Kidney epithelial cell (primary cell): ENCODE results near the gene MFN2. TPM values are rescaled to one million over a fixed set of nuclear protein-coding genes. Genes with fewer than 3 reads are reported as not detected.

ENCODE experiments used
- DNase-seq: peaks from one replicate; pipeline ENCODE4 v3.0.0-alpha.2; 2010; ENCODE audit warnings: low read depth
- H3K27me3 ChIP-seq: 2 replicates; pipeline ENCODE4 v1.6.0; 2011; ENCODE audit warnings: low read length; ENCODE audit not compliant: control insufficient read depth, insufficient read depth
- H3K36me3 ChIP-seq: 2 replicates; pipeline ENCODE4 v1.5.1; 2011; ENCODE audit warnings: low read length; ENCODE audit not compliant: control insufficient read depth, insufficient read depth
- H3K4me3 ChIP-seq: 2 replicates; pipeline ENCODE4 v1.5.1; 2011; ENCODE audit warnings: low read depth, mild to moderate bottlenecking, control low read depth, low read length
- total RNA-seq: library from RNA; depleted of rRNA; stranded (reverse); fragments of >200 nt; gene quantifications from 2 replicates; pipeline ENCODE4 v1.2.3, GENCODE V29; 2015
- TF ChIP-seq, protein P1 (sequence below): IDR thresholded peaks from 2 replicates; pipeline ENCODE4 v1.5.1; 2011; ENCODE audit warnings: mild to moderate bottlenecking, moderate library complexity, low read length, control low read depth, inconsistent platforms; ENCODE audit not compliant: insufficient read depth, poor library complexity, severe bottlenecking

Gene MFN2
- total RNA-seq, 1 donor from 2014 or later: 78.2 TPM

DNA sequence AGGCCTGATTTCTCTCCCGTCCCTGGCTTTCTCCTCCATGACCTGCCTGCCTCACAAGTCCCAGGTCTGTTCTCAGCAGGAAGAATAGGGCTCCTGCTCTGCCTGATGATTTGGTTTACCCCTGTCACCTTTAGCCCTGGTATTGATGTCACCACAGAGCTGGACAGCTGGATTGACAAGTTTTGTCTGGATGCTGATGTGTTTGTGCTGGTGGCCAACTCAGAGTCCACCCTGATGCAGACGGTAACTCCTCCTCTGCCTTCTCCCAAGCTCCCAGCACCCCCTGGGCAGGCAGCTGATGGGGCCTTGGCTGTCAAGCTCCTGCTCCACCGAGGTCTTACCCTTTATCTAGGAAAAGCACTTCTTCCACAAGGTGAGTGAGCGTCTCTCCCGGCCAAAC lies 18.4 kb downstream of the MFN2 start:
- Histone ChIP-seq H3K36me3 (peaks cover 4% of the 10 kb centered on the region), H3K27me3 (no peaks in the 10 kb centered on the region), H3K4me3 (no peak overlapping the region)
- no peak for DNase-seq
- TF ChIP-seq, protein P1, sequence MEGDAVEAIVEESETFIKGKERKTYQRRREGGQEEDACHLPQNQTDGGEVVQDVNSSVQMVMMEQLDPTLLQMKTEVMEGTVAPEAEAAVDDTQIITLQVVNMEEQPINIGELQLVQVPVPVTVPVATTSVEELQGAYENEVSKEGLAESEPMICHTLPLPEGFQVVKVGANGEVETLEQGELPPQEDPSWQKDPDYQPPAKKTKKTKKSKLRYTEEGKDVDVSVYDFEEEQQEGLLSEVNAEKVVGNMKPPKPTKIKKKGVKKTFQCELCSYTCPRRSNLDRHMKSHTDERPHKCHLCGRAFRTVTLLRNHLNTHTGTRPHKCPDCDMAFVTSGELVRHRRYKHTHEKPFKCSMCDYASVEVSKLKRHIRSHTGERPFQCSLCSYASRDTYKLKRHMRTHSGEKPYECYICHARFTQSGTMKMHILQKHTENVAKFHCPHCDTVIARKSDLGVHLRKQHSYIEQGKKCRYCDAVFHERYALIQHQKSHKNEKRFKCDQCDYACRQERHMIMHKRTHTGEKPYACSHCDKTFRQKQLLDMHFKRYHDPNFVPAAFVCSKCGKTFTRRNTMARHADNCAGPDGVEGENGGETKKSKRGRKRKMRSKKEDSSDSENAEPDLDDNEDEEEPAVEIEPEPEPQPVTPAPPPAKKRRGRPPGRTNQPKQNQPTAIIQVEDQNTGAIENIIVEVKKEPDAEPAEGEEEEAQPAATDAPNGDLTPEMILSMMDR: no peak

DNA sequence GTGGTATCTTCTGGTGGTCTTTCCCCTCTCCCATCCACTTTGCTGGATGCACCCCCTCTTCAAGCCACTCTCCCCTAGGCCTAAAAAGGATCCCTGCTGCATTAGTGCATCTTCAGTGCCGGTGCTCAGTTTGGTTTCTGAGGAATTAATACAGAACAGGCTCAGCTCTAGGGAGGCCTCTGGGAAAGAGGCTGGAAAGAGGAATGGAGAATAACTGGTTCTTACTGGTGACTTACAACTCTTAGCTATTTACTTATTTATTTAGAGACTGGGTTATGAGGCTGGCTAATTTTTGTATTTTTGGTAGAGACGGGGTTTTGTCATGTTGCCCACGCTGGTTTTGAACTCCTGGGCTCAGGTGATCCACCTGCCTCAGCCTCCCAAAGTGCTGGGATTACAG lies 19.0 kb downstream of the MFN2 start:
- Histone ChIP-seq H3K4me3 (no peak overlapping the region), H3K36me3 (peaks cover 4% of the 10 kb centered on the region), H3K27me3 (no peaks in the 10 kb centered on the region)
- no peak for DNase-seq
- TF ChIP-seq, protein P1: no peak

DNA sequence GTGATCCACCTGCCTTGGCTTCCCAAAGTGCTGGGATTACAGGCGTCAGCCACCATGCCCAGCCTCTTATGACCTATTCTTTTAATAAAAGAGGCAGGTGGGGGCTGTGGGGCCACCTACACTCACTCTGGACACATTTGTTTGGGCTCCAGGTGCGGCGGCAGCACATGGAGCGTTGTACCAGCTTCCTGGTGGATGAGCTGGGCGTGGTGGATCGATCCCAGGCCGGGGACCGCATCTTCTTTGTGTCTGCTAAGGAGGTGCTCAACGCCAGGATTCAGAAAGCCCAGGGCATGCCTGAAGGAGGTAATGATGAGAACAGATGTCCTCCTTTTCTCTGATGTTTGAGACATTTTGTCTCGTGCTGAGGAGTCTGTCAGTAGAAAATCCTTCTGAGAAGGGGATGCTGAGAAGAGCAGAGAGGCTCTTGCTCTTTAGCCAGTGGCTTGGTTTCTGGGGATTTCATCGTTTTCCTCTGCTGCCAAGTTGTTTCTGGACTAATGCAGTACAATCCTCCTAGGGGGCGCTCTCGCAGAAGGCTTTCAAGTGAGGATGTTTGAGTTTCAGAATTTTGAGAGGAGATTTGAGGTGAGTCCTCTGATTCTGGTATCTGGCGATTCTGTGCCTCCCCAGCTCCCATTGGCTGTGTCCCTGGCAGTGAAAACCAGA lies 21.1 kb downstream of the MFN2 start:
- no peak for DNase-seq
- peaks cover 5% of the 10 kb centered on the region for H3K36me3 ChIP-seq
- H3K27me3 ChIP-seq: no peaks in the 10 kb centered on the region
- TF ChIP-seq, protein P1: no peak
- H3K4me3 ChIP-seq: no peak overlapping the region

DNA sequence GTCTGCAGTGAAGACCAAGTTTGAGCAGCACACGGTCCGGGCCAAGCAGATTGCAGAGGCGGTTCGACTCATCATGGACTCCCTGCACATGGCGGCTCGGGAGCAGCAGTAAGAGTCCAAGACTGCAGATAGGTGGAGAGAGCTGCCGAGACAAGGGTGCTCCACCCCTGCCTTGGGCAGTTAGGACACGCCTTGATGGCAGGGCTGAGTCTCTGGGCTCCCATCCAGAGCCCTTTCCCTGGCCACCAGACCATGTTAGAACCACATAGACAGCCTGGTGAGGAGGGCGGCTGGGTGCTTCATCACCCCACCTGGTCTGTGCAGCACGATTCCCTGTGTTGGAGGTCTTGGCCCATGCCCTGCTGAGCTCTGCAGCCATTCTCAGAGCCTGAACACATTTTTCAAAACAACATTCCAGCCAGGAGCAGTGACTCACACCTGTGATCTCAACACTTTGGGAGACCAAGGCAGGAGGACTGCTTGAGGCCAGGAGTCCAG lies 21.8 kb downstream of the MFN2 start:
- peaks cover 7% of the 10 kb centered on the region for H3K36me3 ChIP-seq
- no peaks in the 10 kb centered on the region for H3K27me3 ChIP-seq
- no peak overlapping the region for H3K4me3 ChIP-seq
- TF ChIP-seq, protein P1: no peak
- DNase-seq: no peak

DNA sequence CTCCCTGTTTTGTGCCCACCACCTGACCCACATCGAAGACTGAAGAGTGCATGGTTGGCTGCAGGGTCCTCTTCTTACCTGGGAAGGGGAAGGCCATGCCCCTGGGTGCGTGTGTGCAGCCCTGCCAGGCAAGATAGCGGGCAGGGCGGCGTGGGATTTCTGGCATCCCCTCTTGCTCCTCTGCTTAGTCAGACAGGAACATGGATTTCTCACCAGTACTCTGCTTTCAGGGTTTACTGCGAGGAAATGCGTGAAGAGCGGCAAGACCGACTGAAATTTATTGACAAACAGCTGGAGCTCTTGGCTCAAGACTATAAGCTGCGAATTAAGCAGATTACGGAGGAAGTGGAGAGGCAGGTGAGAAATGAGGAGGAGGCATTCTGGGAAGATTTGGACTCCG lies 23.5 kb downstream of the MFN2 start:
- no peak for DNase-seq
- Histone ChIP-seq H3K4me3 (no peak overlapping the region), H3K27me3 (no peaks in the 10 kb centered on the region), H3K36me3 (peaks cover 7% of the 10 kb centered on the region)
- TF ChIP-seq, protein P1: no peak
